ENCODE measurements around the gene GBE1.

Gene GBE1

GRCh38 chr3:81660036-81660435, 101.4 kb downstream of the GBE1 start:
- H3K9me3 Mint-ChIP-seq: no peaks in the 10 kb centered on the region
- DNase-seq (ENCODE audit: low spot score): no peak
- H3K4me1 Mint-ChIP-seq (ENCODE audit: low read depth): peaks cover 2% of the 10 kb centered on the region
- no peak overlapping the region for H3K27ac Mint-ChIP-seq
- no peaks in the 10 kb centered on the region for H3K27me3 Mint-ChIP-seq (ENCODE audit: low read depth)
- no peak overlapping the region for H3K4me3 Mint-ChIP-seq
- no peaks in the 10 kb centered on the region for H3K36me3 Mint-ChIP-seq (ENCODE audit: low read depth)

GRCh38 chr3:81658322-81658997, 103.0 kb downstream of the GBE1 start:
- H3K27ac Mint-ChIP-seq: no peak overlapping the region
- no peaks in the 10 kb centered on the region for H3K36me3 Mint-ChIP-seq (ENCODE audit: low read depth)
- DNase-seq (ENCODE audit: low spot score): no peak
- no peak overlapping the region for H3K4me3 Mint-ChIP-seq
- peaks cover 2% of the 10 kb centered on the region for H3K4me1 Mint-ChIP-seq (ENCODE audit: low read depth)
- no peaks in the 10 kb centered on the region for H3K9me3 Mint-ChIP-seq
- no peaks in the 10 kb centered on the region for H3K27me3 Mint-ChIP-seq (ENCODE audit: low read depth)

DNA sequence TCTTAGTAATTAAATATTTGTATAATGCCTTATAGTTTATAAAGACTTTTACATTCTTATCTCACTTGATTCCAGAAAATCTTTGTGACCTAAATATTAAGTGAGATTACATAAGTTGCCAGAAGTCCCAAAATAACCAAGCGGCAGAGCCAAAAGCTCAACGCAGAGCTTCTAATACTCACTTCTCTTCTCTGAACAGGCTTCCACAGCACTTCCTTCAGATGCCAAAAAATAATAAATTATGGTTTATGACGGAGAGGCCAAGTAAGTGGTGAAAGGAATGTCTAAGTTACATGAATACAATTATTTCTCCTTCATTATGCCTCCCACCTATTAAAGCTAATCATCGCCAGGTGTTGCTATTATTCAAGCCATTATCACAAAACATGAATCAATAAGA, 110.3 kb downstream of the GBE1 start:
- Mint-ChIP-seq H3K4me3 (no peak overlapping the region), H3K4me1 (ENCODE audit: low read depth) (no peaks in the 10 kb centered on the region), H3K27ac (no peak overlapping the region), H3K9me3 (no peaks in the 10 kb centered on the region), H3K36me3 (ENCODE audit: low read depth) (no peaks in the 10 kb centered on the region), H3K27me3 (ENCODE audit: low read depth) (no peaks in the 10 kb centered on the region)
- no peak for DNase-seq (ENCODE audit: low spot score)

GRCh38 chr3:81650187-81650586, 111.3 kb downstream of the GBE1 start:
- DNase-seq (ENCODE audit: low spot score): no peak
- no peaks in the 10 kb centered on the region for H3K4me1 Mint-ChIP-seq (ENCODE audit: low read depth)
- H3K4me3 Mint-ChIP-seq: no peak overlapping the region
- H3K27me3 Mint-ChIP-seq (ENCODE audit: low read depth): no peaks in the 10 kb centered on the region
- no peak overlapping the region for H3K27ac Mint-ChIP-seq
- no peaks in the 10 kb centered on the region for H3K9me3 Mint-ChIP-seq
- no peaks in the 10 kb centered on the region for H3K36me3 Mint-ChIP-seq (ENCODE audit: low read depth)

DNA sequence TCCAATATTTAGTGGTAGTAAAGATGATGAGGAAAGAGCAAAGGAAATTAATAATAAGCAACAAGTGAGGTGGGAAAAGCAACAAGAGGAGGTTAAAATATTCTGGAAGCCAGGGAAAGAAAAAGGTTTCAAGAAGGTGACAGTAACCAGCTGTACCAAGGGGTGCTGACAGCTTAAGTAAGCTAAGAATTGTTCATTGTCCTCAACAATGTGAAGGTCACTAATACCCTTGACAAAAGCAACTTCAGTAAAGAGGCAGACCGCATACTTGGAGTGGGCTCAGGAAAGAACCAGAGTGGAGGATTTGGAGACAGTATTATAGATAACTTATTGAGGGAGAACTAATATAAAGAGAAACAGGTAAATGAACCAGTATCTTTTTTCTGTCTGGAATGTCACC, 116.2 kb downstream of the GBE1 start:
- no peaks in the 10 kb centered on the region for H3K9me3 Mint-ChIP-seq
- H3K27ac Mint-ChIP-seq: no peak overlapping the region
- no peaks in the 10 kb centered on the region for H3K27me3 Mint-ChIP-seq (ENCODE audit: low read depth)
- H3K4me3 Mint-ChIP-seq: no peak overlapping the region
- DNase-seq (ENCODE audit: low spot score): no peak
- no peaks in the 10 kb centered on the region for H3K36me3 Mint-ChIP-seq (ENCODE audit: low read depth)
- no peaks in the 10 kb centered on the region for H3K4me1 Mint-ChIP-seq (ENCODE audit: low read depth)

- Mint-ChIP-seq H3K27ac (no peak overlapping the region), H3K9me3 (no peaks in the 10 kb centered on the region), H3K4me1 (ENCODE audit: low read depth) (no peaks in the 10 kb centered on the region), H3K4me3 (no peak overlapping the region), H3K27me3 (ENCODE audit: low read depth) (no peaks in the 10 kb centered on the region), H3K36me3 (ENCODE audit: low read depth) (peaks cover 3% of the 10 kb centered on the region)
- no peak for DNase-seq (ENCODE audit: low spot score)
Measured at GRCh38 chr3:81643721-81644120, 117.7 kb downstream of the GBE1 start.

GRCh38 chr3:81638480-81638879, 123.0 kb downstream of the GBE1 start:
- H3K4me1 Mint-ChIP-seq (ENCODE audit: low read depth): no peaks in the 10 kb centered on the region
- no peak overlapping the region for H3K27ac Mint-ChIP-seq
- H3K4me3 Mint-ChIP-seq: no peak overlapping the region
- H3K36me3 Mint-ChIP-seq (ENCODE audit: low read depth): peaks cover 3% of the 10 kb centered on the region
- DNase-seq (ENCODE audit: low spot score): no peak
- H3K9me3 Mint-ChIP-seq: no peaks in the 10 kb centered on the region
- H3K27me3 Mint-ChIP-seq (ENCODE audit: low read depth): no peaks in the 10 kb centered on the region

DNA sequence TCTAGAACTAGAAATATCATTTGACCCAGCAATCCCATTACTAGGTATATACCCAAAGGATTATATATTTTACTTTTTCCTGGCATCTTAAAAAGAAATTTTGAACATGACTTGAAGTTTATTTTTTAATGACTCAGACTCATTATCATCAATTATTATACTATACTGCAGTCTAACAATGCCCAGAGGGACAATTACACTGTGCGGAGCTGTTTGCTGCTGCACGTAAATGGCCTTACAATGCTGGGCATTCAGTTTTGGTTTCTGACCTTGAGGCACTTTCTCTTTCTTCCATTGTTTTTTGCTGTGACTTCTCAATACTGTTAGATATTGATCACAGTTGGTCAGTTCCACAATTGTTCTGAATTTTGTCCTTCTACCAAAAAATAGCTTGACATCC, 128.8 kb downstream of the GBE1 start:
- Mint-ChIP-seq H3K36me3 (ENCODE audit: low read depth) (peaks cover 15% of the 10 kb centered on the region), H3K4me3 (no peak overlapping the region), H3K27ac (no peak overlapping the region), H3K4me1 (ENCODE audit: low read depth) (no peaks in the 10 kb centered on the region), H3K27me3 (ENCODE audit: low read depth) (no peaks in the 10 kb centered on the region), H3K9me3 (peaks cover 4% of the 10 kb centered on the region)
- DNase-seq (ENCODE audit: low spot score): no peak

DNA sequence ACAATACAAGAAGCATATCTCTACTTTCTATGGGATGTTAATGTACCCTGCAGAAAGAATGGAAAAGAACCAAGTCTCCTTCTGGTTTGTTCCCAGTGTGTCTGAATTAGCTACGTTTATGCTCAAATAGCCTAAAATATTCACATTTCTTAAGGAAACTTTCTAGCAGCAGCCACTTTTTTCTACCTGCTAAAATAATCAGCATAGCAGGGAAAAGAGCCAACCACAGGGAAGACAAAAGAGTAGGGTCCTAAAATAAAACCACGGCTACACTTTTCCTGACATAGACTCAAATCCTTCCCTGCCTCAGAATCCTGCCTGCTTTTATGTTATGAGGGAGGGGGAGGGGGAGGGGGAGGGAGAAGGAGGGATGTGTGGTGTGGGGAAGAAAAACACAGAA, 136.7 kb downstream of the GBE1 start:
- Mint-ChIP-seq H3K36me3 (ENCODE audit: low read depth) (peaks cover under 1% of the 10 kb centered on the region), H3K4me1 (ENCODE audit: low read depth) (no peaks in the 10 kb centered on the region), H3K4me3 (no peak overlapping the region), H3K9me3 (no peaks in the 10 kb centered on the region), H3K27ac (no peak overlapping the region), H3K27me3 (ENCODE audit: low read depth) (no peaks in the 10 kb centered on the region)
- DNase-seq (ENCODE audit: low spot score): no peak

DNA sequence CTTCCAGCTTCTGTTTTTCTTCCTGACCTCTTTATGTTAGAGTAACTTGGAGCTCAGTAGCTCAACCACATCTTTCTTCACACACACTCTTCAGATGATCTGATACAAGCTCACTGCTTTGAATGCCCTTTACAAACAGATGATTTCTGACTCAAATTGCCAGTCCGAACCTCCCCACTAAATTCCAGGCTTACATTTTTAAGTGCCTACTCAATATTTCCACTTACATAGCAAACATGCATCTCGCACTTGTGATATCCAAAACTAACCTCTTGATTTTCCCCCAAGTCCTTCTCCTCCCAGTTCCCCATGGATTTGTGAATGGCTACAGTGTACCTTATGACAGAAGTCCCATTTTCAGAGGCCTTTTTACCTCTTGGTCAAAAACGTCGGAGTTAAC, 139.1 kb downstream of the GBE1 start:
- no peaks in the 10 kb centered on the region for H3K9me3 Mint-ChIP-seq
- H3K27ac Mint-ChIP-seq: no peak overlapping the region
- no peaks in the 10 kb centered on the region for H3K4me1 Mint-ChIP-seq (ENCODE audit: low read depth)
- no peak overlapping the region for H3K4me3 Mint-ChIP-seq
- DNase-seq (ENCODE audit: low spot score): no peak
- no peaks in the 10 kb centered on the region for H3K27me3 Mint-ChIP-seq (ENCODE audit: low read depth)
- H3K36me3 Mint-ChIP-seq (ENCODE audit: low read depth): no peaks in the 10 kb centered on the region

DNA sequence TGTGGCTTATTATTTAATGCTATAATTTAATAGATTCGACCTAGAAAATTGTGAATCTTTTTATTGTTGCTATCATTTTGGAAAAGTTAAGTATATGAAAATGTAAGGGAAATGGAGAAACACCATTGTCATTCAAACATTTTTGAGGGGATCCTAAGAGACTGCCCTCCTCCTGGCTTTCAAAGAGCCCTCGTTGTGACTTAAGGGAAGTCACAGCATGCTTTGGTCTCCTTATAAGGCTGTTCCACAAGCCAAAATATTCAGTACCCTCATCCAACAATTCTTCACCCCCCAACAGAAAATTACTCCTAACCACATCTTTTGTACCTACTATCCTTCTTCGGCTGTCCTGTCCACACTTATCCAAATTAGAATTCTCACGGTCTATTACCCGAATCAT, 140.2 kb downstream of the GBE1 start:
- Mint-ChIP-seq H3K27me3 (ENCODE audit: low read depth) (no peaks in the 10 kb centered on the region), H3K9me3 (no peaks in the 10 kb centered on the region), H3K36me3 (ENCODE audit: low read depth) (no peaks in the 10 kb centered on the region), H3K27ac (no peak overlapping the region), H3K4me3 (no peak overlapping the region), H3K4me1 (ENCODE audit: low read depth) (no peaks in the 10 kb centered on the region)
- no peak for DNase-seq (ENCODE audit: low spot score)

GRCh38 chr3:81620849-81621248, 140.6 kb downstream of the GBE1 start:
- H3K4me1 Mint-ChIP-seq (ENCODE audit: low read depth): no peaks in the 10 kb centered on the region
- DNase-seq (ENCODE audit: low spot score): no peak
- no peaks in the 10 kb centered on the region for H3K9me3 Mint-ChIP-seq
- H3K4me3 Mint-ChIP-seq: no peak overlapping the region
- no peaks in the 10 kb centered on the region for H3K27me3 Mint-ChIP-seq (ENCODE audit: low read depth)
- no peak overlapping the region for H3K27ac Mint-ChIP-seq
- no peaks in the 10 kb centered on the region for H3K36me3 Mint-ChIP-seq (ENCODE audit: low read depth)

DNA sequence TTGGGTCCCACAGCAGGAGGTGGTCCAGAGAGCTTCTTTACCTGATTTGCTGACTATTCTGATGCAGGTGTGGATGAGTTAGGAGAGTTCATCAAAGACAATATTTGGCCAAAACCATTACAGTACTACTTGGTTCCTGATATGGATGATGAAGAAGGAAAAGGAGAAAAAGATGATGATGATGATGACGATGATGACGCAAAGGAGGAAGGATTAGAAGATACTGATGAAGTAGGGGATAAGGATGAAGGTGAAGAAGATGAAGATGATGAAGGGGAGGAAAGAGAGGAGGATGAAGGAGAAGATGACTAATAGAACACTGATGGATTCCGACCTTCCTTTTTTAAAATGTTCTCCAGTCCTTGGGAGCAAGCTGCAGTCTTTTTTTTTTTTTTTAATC, 148.7 kb downstream of the GBE1 start:
- no peaks in the 10 kb centered on the region for H3K9me3 Mint-ChIP-seq
- no peaks in the 10 kb centered on the region for H3K27me3 Mint-ChIP-seq (ENCODE audit: low read depth)
- peaks cover 3% of the 10 kb centered on the region for H3K36me3 Mint-ChIP-seq (ENCODE audit: low read depth)
- DNase-seq (ENCODE audit: low spot score): no peak
- H3K27ac Mint-ChIP-seq: no peak overlapping the region
- H3K4me1 Mint-ChIP-seq (ENCODE audit: low read depth): no peaks in the 10 kb centered on the region
- H3K4me3 Mint-ChIP-seq: no peak overlapping the region

GRCh38 chr3:81602781-81603180, 158.7 kb downstream of the GBE1 start:
- H3K27me3 Mint-ChIP-seq (ENCODE audit: low read depth): no peaks in the 10 kb centered on the region
- H3K27ac Mint-ChIP-seq: no peak overlapping the region

DNA sequence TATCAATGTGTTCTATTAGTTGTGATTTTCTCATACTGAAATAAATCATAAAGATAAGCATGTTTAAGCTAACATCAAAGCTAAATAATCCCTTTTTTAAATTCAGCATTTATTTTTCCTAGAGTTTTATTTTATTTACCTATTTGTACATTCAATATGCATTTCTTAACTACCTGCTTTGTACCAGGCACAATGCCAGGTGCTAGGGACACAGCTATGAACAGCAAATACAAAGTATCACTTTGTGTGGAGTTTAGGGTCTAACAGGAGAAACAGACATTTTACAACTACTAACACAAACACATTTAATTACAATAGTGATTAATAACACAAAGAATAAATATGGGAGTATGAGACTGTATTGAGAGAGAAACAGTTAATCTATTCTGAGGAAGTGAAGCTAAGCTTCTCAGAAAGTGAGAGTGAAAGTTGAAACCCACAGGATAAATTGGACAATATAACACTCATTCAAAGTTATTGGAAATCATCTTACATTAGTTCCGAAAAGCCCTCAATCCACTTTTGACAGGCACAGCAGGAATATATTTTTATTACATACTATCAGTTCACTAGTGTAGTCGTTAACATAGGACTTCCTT, 159.6 kb downstream of the GBE1 start:
- H3K27ac Mint-ChIP-seq: no peak overlapping the region
- DNase-seq (ENCODE audit: low spot score): no peak
- H3K4me3 Mint-ChIP-seq: no peak overlapping the region
- H3K27me3 Mint-ChIP-seq (ENCODE audit: low read depth): no peaks in the 10 kb centered on the region
- no peaks in the 10 kb centered on the region for H3K36me3 Mint-ChIP-seq (ENCODE audit: low read depth)
- peaks cover 4% of the 10 kb centered on the region for H3K4me1 Mint-ChIP-seq (ENCODE audit: low read depth)
- H3K9me3 Mint-ChIP-seq: no peaks in the 10 kb centered on the region

More at GRCh38 chr3:81602781-81603180, 158.7 kb downstream of the GBE1 start:
- no peak overlapping the region for H3K4me3 Mint-ChIP-seq
- DNase-seq (ENCODE audit: low spot score): no peak
- H3K9me3 Mint-ChIP-seq: no peaks in the 10 kb centered on the region
- H3K36me3 Mint-ChIP-seq (ENCODE audit: low read depth): no peaks in the 10 kb centered on the region
- H3K4me1 Mint-ChIP-seq (ENCODE audit: low read depth): peaks cover 4% of the 10 kb centered on the region
